HepG2 (cell line): Measurements from ENCODE around the gene CCDC57. TPM values are rescaled to one million over a fixed set of nuclear protein-coding genes. Genes with fewer than 3 reads are reported as not detected.
A peak's percentile ranks its signal among the peaks of the same experiment; 100 is the strongest.

ENCODE experiments used
- CENPT ChIP-seq: sonication (generic); formaldehyde crosslinking; IDR thresholded peaks from 2 replicates; pipeline ENCODE4 v1.8.0; 2022; ENCODE audit warnings: low read depth, mild to moderate bottlenecking, moderate library complexity, missing genetic modification reagents
- CREB1 ChIP-seq, 2 experiments: fragments of 450-650 bp in 1 of 2; IDR thresholded peaks; 2 replicates each; pipeline ENCODE4 v1.6.1; 2016 to 2017; ENCODE audit warnings: control low read depth in 1 of 2, mild to moderate bottlenecking in 1 of 2, missing compliant biosample characterization in 1 of 2, missing genetic modification characterization in 1 of 2
- HIC2 ChIP-seq: sonication (generic); formaldehyde crosslinking; IDR thresholded peaks from 2 replicates; pipeline ENCODE4 v1.9.0; 2022; ENCODE audit warnings: low read depth, missing genetic modification reagents
- MLX ChIP-seq: IDR thresholded peaks from 2 replicates; pipeline ENCODE4 v1.6.1; 2016
- MTF1 ChIP-seq: sonication (generic); formaldehyde crosslinking; IDR thresholded peaks from 2 replicates; pipeline ENCODE4 v1.5.0; 2020; ENCODE audit warnings: missing genetic modification reagents
- NFAT5 ChIP-seq: sonication (generic); formaldehyde crosslinking; IDR thresholded peaks from 2 replicates; pipeline ENCODE4 v1.4.0; 2020; ENCODE audit warnings: missing genetic modification reagents
- ONECUT2 ChIP-seq: sonication (generic); formaldehyde crosslinking; IDR thresholded peaks from 2 replicates; pipeline ENCODE4 v1.4.0; 2020; ENCODE audit warnings: missing genetic modification reagents
- RBFOX2 ChIP-seq: fragments of 200-400 bp; formaldehyde crosslinking; IDR thresholded peaks from 2 replicates; pipeline ENCODE4 v1.6.1; 2017; ENCODE audit warnings: low read depth, mild to moderate bottlenecking, low read length
- RNF219 ChIP-seq: sonication (generic); formaldehyde crosslinking; IDR thresholded peaks from 2 replicates; pipeline ENCODE4 v1.5.0; 2020; ENCODE audit warnings: mild to moderate bottlenecking, missing genetic modification reagents
- ZFP62 ChIP-seq: sonication (generic); formaldehyde crosslinking; IDR thresholded peaks from 2 replicates; pipeline ENCODE4 v1.4.0; 2020; ENCODE audit warnings: missing genetic modification reagents
- ZNF30 ChIP-seq: sonication (generic); formaldehyde crosslinking; IDR thresholded peaks from 2 replicates; pipeline ENCODE4 v1.5.0; 2020; ENCODE audit warnings: mild to moderate bottlenecking, missing genetic modification reagents
- ZNF577 ChIP-seq: sonication (generic); formaldehyde crosslinking; IDR thresholded peaks from 2 replicates; pipeline ENCODE4 v1.4.0; 2020; ENCODE audit warnings: mild to moderate bottlenecking, low read depth, missing genetic modification reagents, borderline replicate concordance
- ZNF598 ChIP-seq: sonication (generic); formaldehyde crosslinking; IDR thresholded peaks from 2 replicates; pipeline ENCODE4 v1.5.1; 2020; ENCODE audit warnings: mild to moderate bottlenecking, missing genetic modification reagents, borderline replicate concordance
- polyA plus RNA-seq, 8 experiments: library from polyadenylated mRNA; depleted of rRNA in 3 of 8; stranded (reverse) in 7 of 8; unstranded in 1 of 8; fragments of >200 nt; fragmentation: Illumina TruSeq in 4 of 8; extraction: Trizol in 4 of 8; gene quantifications; 2 replicates each; pipeline versions ENCODE4 v1.2.1 to v1.2.3, GENCODE V29; 2011 to 2016; ENCODE audit warnings: low read depth in 4 of 8, missing spikeins in 1 of 8, mixed read lengths in 1 of 8; ENCODE audit not compliant: insufficient read depth in 1 of 8
- total RNA-seq, 5 experiments: library from RNA; depleted of rRNA; stranded (reverse); fragments of >200 nt; fragmentation: Illumina TruSeq; extraction: Trizol; gene quantifications; 2 replicates each; pipeline ENCODE4 v1.2.3, GENCODE V29; 2016; ENCODE audit warnings: low read depth in 1 of 5
- TF ChIP-seq, protein P1 (sequence below): sonication (generic); formaldehyde crosslinking; IDR thresholded peaks from 2 replicates; pipeline ENCODE4 v1.5.0; 2020; ENCODE audit warnings: missing genetic modification reagents, mild to moderate bottlenecking, borderline replicate concordance
- TF ChIP-seq, protein P2 (sequence below): sonication (generic); formaldehyde crosslinking; conservative IDR thresholded peaks from 2 replicates; pipeline ENCODE4 v1.4.0; 2020; ENCODE audit warnings: missing genetic modification reagents

The CCDC57 gene
- total and polyA plus RNA-seq, 2 of the 13 experiments (the other 11 are each of a cell fraction or from before 2014, with no cell fraction given): 59.3 to 59.9 TPM

DNA sequence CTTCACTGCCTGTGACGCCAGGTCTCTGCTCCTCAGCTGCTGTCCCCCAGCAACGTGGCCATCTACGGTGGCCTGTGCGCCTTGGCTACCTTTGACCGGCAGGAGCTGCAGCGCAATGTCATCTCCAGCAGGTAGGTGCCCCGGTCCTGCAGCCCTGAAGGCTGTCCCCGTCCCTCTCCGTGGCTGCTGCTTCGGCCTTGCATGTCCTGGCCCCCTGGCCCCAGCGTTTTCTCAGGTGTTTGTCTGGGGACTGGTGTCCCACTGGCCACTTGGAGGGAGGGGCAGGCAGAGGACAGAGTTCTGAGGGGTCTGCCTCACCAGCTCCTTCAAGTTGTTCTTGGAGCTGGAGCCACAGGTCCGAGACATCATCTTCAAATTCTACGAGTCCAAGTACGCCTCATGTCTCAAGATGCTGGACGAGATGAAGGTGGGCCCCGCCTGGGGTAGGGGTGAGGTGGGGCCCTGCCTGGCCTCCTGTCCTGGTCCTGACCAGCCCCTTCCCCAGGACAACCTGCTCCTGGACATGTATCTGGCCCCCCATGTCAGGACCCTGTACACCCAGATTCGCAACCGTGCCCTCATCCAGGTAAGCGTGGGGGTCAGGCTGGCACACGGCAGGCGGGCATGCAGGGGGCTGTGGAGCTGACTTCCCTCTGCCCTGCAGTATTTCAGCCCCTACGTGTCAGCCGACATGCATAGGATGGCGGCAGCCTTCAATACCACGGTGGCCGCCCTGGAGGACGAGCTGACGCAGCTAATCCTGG, 156.5 kb downstream of the CCDC57 start (continued):
- TF ChIP-seq HIC2 (CRISPR knock-in tag): no peak
- no peak for TF ChIP-seq MTF1 (CRISPR knock-in tag)
- TF ChIP-seq ONECUT2 (CRISPR knock-in tag): no peak
- TF ChIP-seq CENPT (CRISPR knock-in tag): no peak
- TF ChIP-seq, protein P1, sequence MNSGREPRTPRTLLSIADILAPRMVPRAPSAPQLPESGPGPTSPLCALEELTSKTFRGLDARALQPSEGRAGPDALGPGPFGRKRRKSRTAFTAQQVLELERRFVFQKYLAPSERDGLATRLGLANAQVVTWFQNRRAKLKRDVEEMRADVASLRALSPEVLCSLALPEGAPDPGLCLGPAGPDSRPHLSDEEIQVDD (CRISPR knock-in tag): no peak
- no peak for TF ChIP-seq ZFP62 (CRISPR knock-in tag)
- TF ChIP-seq RNF219 (CRISPR knock-in tag): no peak
- TF ChIP-seq, protein P2, sequence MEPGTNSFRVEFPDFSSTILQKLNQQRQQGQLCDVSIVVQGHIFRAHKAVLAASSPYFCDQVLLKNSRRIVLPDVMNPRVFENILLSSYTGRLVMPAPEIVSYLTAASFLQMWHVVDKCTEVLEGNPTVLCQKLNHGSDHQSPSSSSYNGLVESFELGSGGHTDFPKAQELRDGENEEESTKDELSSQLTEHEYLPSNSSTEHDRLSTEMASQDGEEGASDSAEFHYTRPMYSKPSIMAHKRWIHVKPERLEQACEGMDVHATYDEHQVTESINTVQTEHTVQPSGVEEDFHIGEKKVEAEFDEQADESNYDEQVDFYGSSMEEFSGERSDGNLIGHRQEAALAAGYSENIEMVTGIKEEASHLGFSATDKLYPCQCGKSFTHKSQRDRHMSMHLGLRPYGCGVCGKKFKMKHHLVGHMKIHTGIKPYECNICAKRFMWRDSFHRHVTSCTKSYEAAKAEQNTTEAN (CRISPR knock-in tag): no peak
- no peak for TF ChIP-seq MLX
- peak; percentile 28; the same call in 1 of the 2 replicates for TF ChIP-seq RBFOX2
- no peak for TF ChIP-seq NFAT5 (CRISPR knock-in tag)
- TF ChIP-seq CREB1 (IDR thresholded peaks at IDR 0.05): no peak
- TF ChIP-seq CREB1 (CRISPR knock-in tag; IDR thresholded peaks at IDR 0.05): no peak
- TF ChIP-seq ZNF577 (CRISPR knock-in tag): no peak
- TF ChIP-seq ZNF30: no peak
- no peak for TF ChIP-seq ZNF598 (CRISPR knock-in tag)
